ENCODE measurements around the gene PRRT1B.

GRCh38 chr9:131579789-131580211 is 34.5 kb downstream of the PRRT1B start:
- TF ChIP-seq CTCF (conservative IDR thresholded peaks at IDR 0.05; ENCODE audit: low read length) (no peak), EZH2phosphoT487 (IDR thresholded peaks at IDR 0.05; ENCODE audit: borderline replicate concordance) (no peak)

All from Loucy (cell line).